ENCODE measurements around the gene DENND4A.

Gene DENND4A

GRCh38 chr15:65833501-65834205, 41.6 kb upstream of the DENND4A start:
- no peak overlapping the region for H3K4me3 ChIP-seq (ENCODE audit: low read depth, low read length)
- H3K4me1 ChIP-seq (ENCODE audit: control insufficient read depth, insufficient read depth, low read length), result peaks cover 15% of the 10 kb centered on the region
- H3K36me3 ChIP-seq (ENCODE audit: control insufficient read depth in 2 of 2, insufficient read depth in 1 of 2, low read length in 2 of 2), result no peaks in the 10 kb centered on the region
- TF ChIP-seq ZNF362 (tag by site-specific recombination; IDR thresholded peaks at IDR 0.05), result peak; percentile 90
- TF ChIP-seq ZNF596 (tag by site-specific recombination; IDR thresholded peaks at IDR 0.05), result no peak
- TF ChIP-seq ZNF747 (tag by site-specific recombination; IDR thresholded peaks at IDR 0.05), result no peak
- peak; percentile 41; the same call in 1 of the 2 replicates for TF ChIP-seq FEZF1 (tag by site-specific recombination; IDR thresholded peaks at IDR 0.05)
- peak; percentile 40 for TF ChIP-seq ZNF366 (tag by site-specific recombination; conservative IDR thresholded peaks at IDR 0.05)
- no peak for TF ChIP-seq ZNF350 (tag by site-specific recombination; IDR thresholded peaks at IDR 0.05)
- POLR2A ChIA-PET, result interaction anchor here (0.7 to 2.3 kb wide), 8 partner anchors 29 to 529 kb away, joined by 3 to 27 read pairs (median 6); partner anchors contain the start of genes DENND4A, INTS14, RAB11A and RNU5B-1
- no peaks in the 10 kb centered on the region for H3K9me3 ChIP-seq (ENCODE audit: control insufficient read depth, insufficient read depth, low read depth, low read length)
- CTCF ChIA-PET, result interaction anchor here (1.0 to 7.1 kb wide), 9 partner anchors 10 to 203 kb away, joined by 3 to 57 read pairs (median 6); no protein-coding TSS in a partner anchor
- H3K27ac ChIP-seq (ENCODE audit: extremely low read depth, low read depth, low read length), result peak overlapping the region; percentile 79

DNA sequence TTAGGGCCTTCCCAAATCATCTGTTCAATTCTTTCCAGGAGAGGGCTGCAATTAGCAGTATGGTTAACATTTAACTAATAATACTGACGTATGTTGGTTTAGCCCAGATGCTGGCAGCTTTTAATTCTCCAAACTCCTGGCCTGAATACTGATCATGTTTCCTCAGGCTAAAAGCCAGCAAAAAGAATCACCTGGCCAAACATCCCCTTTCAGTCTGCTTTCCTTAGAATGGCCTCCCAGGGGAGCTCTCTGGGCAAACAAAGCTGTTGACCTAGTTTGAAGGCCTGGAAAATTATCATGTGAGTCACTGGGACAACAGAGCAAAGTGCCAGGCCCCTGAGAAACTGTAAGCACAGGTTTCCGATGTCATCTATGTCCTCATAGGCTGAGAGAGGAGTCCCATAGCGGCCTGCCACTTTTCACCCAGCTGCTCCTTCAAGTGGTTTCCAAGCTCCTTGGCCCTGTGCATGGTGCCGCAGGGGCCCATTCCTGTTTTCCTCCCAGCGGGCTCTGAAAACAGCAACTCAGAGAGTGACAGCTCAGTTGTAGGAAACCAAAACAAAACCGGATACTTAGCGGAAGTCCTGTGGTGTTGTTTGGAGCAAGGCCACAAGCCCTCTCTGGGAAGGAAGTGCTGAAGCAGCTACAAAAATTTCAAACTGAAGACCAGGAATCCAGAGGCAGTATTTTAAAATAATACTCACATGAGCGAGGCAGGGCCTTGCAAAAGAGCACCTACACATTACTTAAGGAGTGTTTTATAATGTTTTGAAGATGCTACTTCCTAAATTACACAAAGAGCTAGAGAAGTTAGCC, 40.7 kb upstream of the DENND4A start:
- ChIA-PET CTCF (interaction anchor here (0.6 to 7.1 kb wide), 21 partner anchors 9 to 440 kb away, joined by 3 to 57 read pairs (median 4); partner anchors contain the start of gene INTS14), POLR2A (interaction anchor here (1.0 to 2.3 kb wide), 10 partner anchors 9 to 528 kb away, joined by 3 to 27 read pairs (median 4); partner anchors contain the start of genes DENND4A, INTS14, RAB11A and RNU5B-1)
- H3K36me3 ChIP-seq (ENCODE audit: control insufficient read depth in 2 of 2, insufficient read depth in 1 of 2, low read length in 2 of 2), result no peaks in the 10 kb centered on the region
- H3K27ac ChIP-seq (ENCODE audit: extremely low read depth, low read depth, low read length), result peak overlapping the region; percentile 79
- H3K4me1 ChIP-seq (ENCODE audit: control insufficient read depth, insufficient read depth, low read length), result peaks cover 15% of the 10 kb centered on the region
- H3K4me3 ChIP-seq (ENCODE audit: low read depth, low read length), result no peak overlapping the region
- H3K9me3 ChIP-seq (ENCODE audit: control insufficient read depth, insufficient read depth, low read depth, low read length), result no peaks in the 10 kb centered on the region
- TF ChIP-seq, protein P1, sequence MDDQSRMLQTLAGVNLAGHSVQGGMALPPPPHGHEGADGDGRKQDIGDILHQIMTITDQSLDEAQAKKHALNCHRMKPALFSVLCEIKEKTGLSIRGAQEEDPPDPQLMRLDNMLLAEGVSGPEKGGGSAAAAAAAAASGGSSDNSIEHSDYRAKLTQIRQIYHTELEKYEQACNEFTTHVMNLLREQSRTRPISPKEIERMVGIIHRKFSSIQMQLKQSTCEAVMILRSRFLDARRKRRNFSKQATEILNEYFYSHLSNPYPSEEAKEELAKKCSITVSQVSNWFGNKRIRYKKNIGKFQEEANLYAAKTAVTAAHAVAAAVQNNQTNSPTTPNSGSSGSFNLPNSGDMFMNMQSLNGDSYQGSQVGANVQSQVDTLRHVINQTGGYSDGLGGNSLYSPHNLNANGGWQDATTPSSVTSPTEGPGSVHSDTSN (CRISPR knock-in tag; IDR thresholded peaks at IDR 0.05), result no peak
- TF ChIP-seq HIC1 (tag by site-specific recombination; IDR thresholded peaks at IDR 0.05), result no peak
- TF ChIP-seq ZNF426 (tag by site-specific recombination; IDR thresholded peaks at IDR 0.05), result no peak
- TF ChIP-seq, protein P2, sequence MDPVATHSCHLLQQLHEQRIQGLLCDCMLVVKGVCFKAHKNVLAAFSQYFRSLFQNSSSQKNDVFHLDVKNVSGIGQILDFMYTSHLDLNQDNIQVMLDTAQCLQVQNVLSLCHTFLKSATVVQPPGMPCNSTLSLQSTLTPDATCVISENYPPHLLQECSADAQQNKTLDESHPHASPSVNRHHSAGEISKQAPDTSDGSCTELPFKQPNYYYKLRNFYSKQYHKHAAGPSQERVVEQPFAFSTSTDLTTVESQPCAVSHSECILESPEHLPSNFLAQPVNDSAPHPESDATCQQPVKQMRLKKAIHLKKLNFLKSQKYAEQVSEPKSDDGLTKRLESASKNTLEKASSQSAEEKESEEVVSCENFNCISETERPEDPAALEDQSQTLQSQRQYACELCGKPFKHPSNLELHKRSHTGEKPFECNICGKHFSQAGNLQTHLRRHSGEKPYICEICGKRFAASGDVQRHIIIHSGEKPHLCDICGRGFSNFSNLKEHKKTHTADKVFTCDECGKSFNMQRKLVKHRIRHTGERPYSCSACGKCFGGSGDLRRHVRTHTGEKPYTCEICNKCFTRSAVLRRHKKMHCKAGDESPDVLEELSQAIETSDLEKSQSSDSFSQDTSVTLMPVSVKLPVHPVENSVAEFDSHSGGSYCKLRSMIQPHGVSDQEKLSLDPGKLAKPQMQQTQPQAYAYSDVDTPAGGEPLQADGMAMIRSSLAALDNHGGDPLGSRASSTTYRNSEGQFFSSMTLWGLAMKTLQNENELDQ (tag by site-specific recombination; IDR thresholded peaks at IDR 0.05; ENCODE audit: low read depth), result no peak
- no peak for TF ChIP-seq ZNF701 (tag by site-specific recombination; IDR thresholded peaks at IDR 0.05)
- TF ChIP-seq ZNF157 (tag by site-specific recombination; IDR thresholded peaks at IDR 0.05), result no peak
- no peak for TF ChIP-seq MEIS1 (CRISPR knock-in tag; IDR thresholded peaks at IDR 0.05; ENCODE audit: borderline replicate concordance)
- TF ChIP-seq TCF7L2 (IDR thresholded peaks at IDR 0.05; ENCODE audit: borderline replicate concordance, low read depth, low read length), result no peak
- TF ChIP-seq ZSCAN16 (tag by site-specific recombination; IDR thresholded peaks at IDR 0.05), result peak; percentile 99
- TF ChIP-seq ZEB2 (tag by site-specific recombination; IDR thresholded peaks at IDR 0.05), result peak; percentile 97
- TF ChIP-seq ZNF530 (tag by site-specific recombination; IDR thresholded peaks at IDR 0.05; ENCODE audit: low read depth), result no peak
- TF ChIP-seq KLF9 (tag by site-specific recombination; IDR thresholded peaks at IDR 0.05; ENCODE audit: low read depth), result no peak
- no peak for TF ChIP-seq ZNF544 (tag by site-specific recombination; IDR thresholded peaks at IDR 0.05)
- peak; percentile 67; the same call in 1 of the 2 replicates for TF ChIP-seq ZBTB20 (tag by site-specific recombination; IDR thresholded peaks at IDR 0.05)
- TF ChIP-seq MZF1 (tag by site-specific recombination; IDR thresholded peaks at IDR 0.05; ENCODE audit: borderline replicate concordance), result peak; percentile 98
- TF ChIP-seq ZNF155 (tag by site-specific recombination; IDR thresholded peaks at IDR 0.05), result no peak
- TF ChIP-seq ZNF791 (tag by site-specific recombination; IDR thresholded peaks at IDR 0.05), result no peak
- TF ChIP-seq IKZF3 (tag by site-specific recombination; IDR thresholded peaks at IDR 0.05), result peak; percentile 99
- TF ChIP-seq, protein P3, sequence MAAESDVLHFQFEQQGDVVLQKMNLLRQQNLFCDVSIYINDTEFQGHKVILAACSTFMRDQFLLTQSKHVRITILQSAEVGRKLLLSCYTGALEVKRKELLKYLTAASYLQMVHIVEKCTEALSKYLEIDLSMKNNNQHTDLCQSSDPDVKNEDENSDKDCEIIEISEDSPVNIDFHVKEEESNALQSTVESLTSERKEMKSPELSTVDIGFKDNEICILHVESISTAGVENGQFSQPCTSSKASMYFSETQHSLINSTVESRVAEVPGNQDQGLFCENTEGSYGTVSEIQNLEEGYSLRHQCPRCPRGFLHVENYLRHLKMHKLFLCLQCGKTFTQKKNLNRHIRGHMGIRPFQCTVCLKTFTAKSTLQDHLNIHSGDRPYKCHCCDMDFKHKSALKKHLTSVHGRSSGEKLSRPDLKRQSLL (tag by site-specific recombination; IDR thresholded peaks at IDR 0.05), result no peak

All from HEK293 (cell line).